GM18870 (cell line): Measurements from ENCODE around the gene AQP5.

ENCODE experiments used
- ATAC-seq: cut with Tn5 transposase; IDR thresholded peaks from one replicate; pipeline ENCODE4 v1.9.1; 2021; ENCODE audit warnings: moderate library complexity; ENCODE audit not compliant: unreplicated experiment

AQP5 gene

GRCh38 chr12:49963976-49964815 is 2.5 kb downstream of the AQP5 start:
- no peak for ATAC-seq

GRCh38 chr12:49964849-49965624 is 3.4 kb downstream of the AQP5 start:
- no peak for ATAC-seq

- ATAC-seq = no peak
Measured at GRCh38 chr12:49965836-49966235, 4.2 kb downstream of the AQP5 start.

- no peak for ATAC-seq
Measured at GRCh38 chr12:49966511-49967041, 4.9 kb downstream of the AQP5 start.

- ATAC-seq = peak; percentile 66
Measured at GRCh38 chr12:49967042-49967776, 5.5 kb downstream of the AQP5 start.

- no peak for ATAC-seq
Measured at GRCh38 chr12:49967777-49968250, 6.1 kb downstream of the AQP5 start.

- no peak for ATAC-seq
Measured at GRCh38 chr12:49968471-49968870, 6.8 kb downstream of the AQP5 start.

- ATAC-seq = no peak
Measured at GRCh38 chr12:49969027-49969426, 7.4 kb downstream of the AQP5 start.

- ATAC-seq = no peak
Measured at GRCh38 chr12:49969651-49970429, 8.2 kb downstream of the AQP5 start.

GRCh38 chr12:49970658-49971057 is 9.0 kb downstream of the AQP5 start:
- ATAC-seq = no peak

GRCh38 chr12:49971141-49971540 is 9.5 kb downstream of the AQP5 start:
- no peak for ATAC-seq

GRCh38 chr12:49972129-49972528 is 10.5 kb downstream of the AQP5 start:
- ATAC-seq = no peak

GRCh38 chr12:49972641-49973360 is 11.1 kb downstream of the AQP5 start, which contains the start of gene AQP6:
Gene AQP6, plus strand, starts transcription at chr12:49972947. Its CDS starts 227 bp downstream, at chr12:49973174.
- ATAC-seq = no peak

GRCh38 chr12:49973361-49973830 is 11.7 kb downstream of the AQP5 start:
- no peak for ATAC-seq

- ATAC-seq = no peak
Measured at GRCh38 chr12:49974231-49974675, 12.6 kb downstream of the AQP5 start.

- no peak for ATAC-seq
Measured at GRCh38 chr12:49974677-49975317, 13.1 kb downstream of the AQP5 start.

- no peak for ATAC-seq
Measured at GRCh38 chr12:49975318-49975761, 13.7 kb downstream of the AQP5 start.

GRCh38 chr12:49976557-49976956 is 14.9 kb downstream of the AQP5 start:
- no peak for ATAC-seq

- ATAC-seq = no peak
Measured at GRCh38 chr12:49978125-49978524, 16.5 kb downstream of the AQP5 start.
